HEK293 (cell line): ENCODE results near the gene DDR1.

Experiments
- CTCF ChIA-PET: fragments of 350-600 bp; formaldehyde crosslinking; extraction: SDS; loops from one replicate; lab custom pipeline; 2021; ENCODE audit warnings: antibody characterized with exemption; lab: Yijun Ruan, JAX
- POLR2A ChIA-PET: fragments of 300-600 bp; formaldehyde crosslinking; extraction: SDS; loops from one replicate; lab custom pipeline; 2020; ENCODE audit warnings: antibody characterized with exemption, inconsistent platforms; lab: Yijun Ruan, JAX
- H3K27ac ChIP-seq: fragments of 200-500 bp; sonication (Bioruptor generic); 2 replicates; pipeline ENCODE4 v1.5.1; 2014; ENCODE audit warnings: low read depth, low read length, control low read depth, inconsistent platforms; ENCODE audit errors: extremely low read depth
- H3K36me3 ChIP-seq, 2 experiments: fragments of 200-500 bp in 1 of 2; sonication (Bioruptor generic) in 1 of 2; 1 replicate in 1 of 2; 2 replicates in 1 of 2; pipeline ENCODE4 v1.5.1; 2014 to 2017; ENCODE audit warnings: inconsistent platforms in 2 of 2, low read length in 2 of 2; ENCODE audit not compliant: control insufficient read depth in 2 of 2, insufficient read depth in 1 of 2
- H3K4me1 ChIP-seq: fragments of 200-500 bp; sonication (Bioruptor generic); 2 replicates; pipeline ENCODE4 v1.5.1; 2014; ENCODE audit warnings: mild to moderate bottlenecking, low read length, inconsistent platforms; ENCODE audit not compliant: control insufficient read depth, insufficient read depth
- H3K4me3 ChIP-seq: 2 replicates; pipeline ENCODE4 v1.5.1; 2011; ENCODE audit warnings: low read depth, mild to moderate bottlenecking, control low read depth, low read length, moderate library complexity
- H3K9me3 ChIP-seq: fragments of 200-500 bp; sonication (Bioruptor generic); 2 replicates; pipeline ENCODE4 v1.5.1; 2014; ENCODE audit warnings: low read depth, low read length, inconsistent platforms; ENCODE audit not compliant: control insufficient read depth, insufficient read depth
- AEBP2 ChIP-seq: fragments of 450-650 bp; formaldehyde crosslinking; IDR thresholded peaks from 2 replicates; pipeline ENCODE4 v1.5.1; 2016; ENCODE audit warnings: missing biosample characterization, missing genetic modification characterization, borderline replicate concordance
- EGR2 ChIP-seq: fragments of 450-650 bp; formaldehyde crosslinking; IDR thresholded peaks from 2 replicates; pipeline ENCODE4 v1.5.1; 2016; ENCODE audit warnings: low read depth, missing biosample characterization, missing genetic modification characterization
- GLIS1 ChIP-seq: fragments of 450-650 bp; formaldehyde crosslinking; IDR thresholded peaks from 2 replicates; pipeline ENCODE4 v1.5.1; 2016; ENCODE audit warnings: missing biosample characterization, missing genetic modification characterization
- GLIS2 ChIP-seq: fragments of 450-650 bp; formaldehyde crosslinking; IDR thresholded peaks from 2 replicates; pipeline ENCODE4 v1.5.1; 2016; ENCODE audit warnings: missing biosample characterization, missing genetic modification characterization
- IKZF3 ChIP-seq: fragments of 450-650 bp; IDR thresholded peaks from 2 replicates; pipeline ENCODE4 v1.5.0; 2018; ENCODE audit warnings: missing biosample characterization, mild to moderate bottlenecking, missing genetic modification characterization, moderate library complexity
- PRDM1 ChIP-seq: fragments of 450-650 bp; formaldehyde crosslinking; IDR thresholded peaks from 2 replicates; pipeline ENCODE4; 2016; ENCODE audit warnings: missing biosample characterization, missing genetic modification characterization
- REST ChIP-seq: fragments of 450-650 bp; formaldehyde crosslinking; IDR thresholded peaks from 2 replicates; pipeline ENCODE4 v1.5.1; 2016; ENCODE audit warnings: missing biosample characterization, missing genetic modification characterization
- SP2 ChIP-seq: fragments of 450-650 bp; formaldehyde crosslinking; IDR thresholded peaks from 2 replicates; pipeline ENCODE4 v1.5.1; 2016; ENCODE audit warnings: missing biosample characterization, missing genetic modification characterization
- SP3 ChIP-seq: fragments of 450-650 bp; formaldehyde crosslinking; IDR thresholded peaks from 2 replicates; pipeline ENCODE4 v1.5.1; 2016; ENCODE audit warnings: missing biosample characterization, missing genetic modification characterization
- SP7 ChIP-seq: fragments of 450-650 bp; formaldehyde crosslinking; IDR thresholded peaks from 2 replicates; pipeline ENCODE4 v1.5.1; 2016; ENCODE audit warnings: missing biosample characterization, missing genetic modification characterization
- WT1 ChIP-seq: fragments of 450-650 bp; formaldehyde crosslinking; IDR thresholded peaks from 2 replicates; pipeline ENCODE4 v1.5.1; 2016; ENCODE audit warnings: missing biosample characterization, missing genetic modification characterization
- ZBTB1 ChIP-seq: fragments of 450-650 bp; formaldehyde crosslinking; IDR thresholded peaks from 2 replicates; pipeline ENCODE4 v1.5.1; 2016; ENCODE audit warnings: missing biosample characterization, missing genetic modification characterization
- ZBTB21 ChIP-seq: fragments of 450-650 bp; formaldehyde crosslinking; IDR thresholded peaks from 2 replicates; pipeline ENCODE4 v1.5.1; 2017; ENCODE audit warnings: missing biosample characterization, missing genetic modification characterization
- ZBTB26 ChIP-seq: fragments of 450-650 bp; formaldehyde crosslinking; optimal IDR thresholded peaks from 2 replicates; pipeline ENCODE3; 2016; ENCODE audit warnings: missing biosample characterization, mild to moderate bottlenecking, missing genetic modification characterization
- ZNF324 ChIP-seq: fragments of 450-650 bp; formaldehyde crosslinking; IDR thresholded peaks from 2 replicates; pipeline ENCODE4 v1.5.1; 2016; ENCODE audit warnings: missing biosample characterization, missing genetic modification characterization
- ZNF335 ChIP-seq: fragments of 450-650 bp; formaldehyde crosslinking; conservative IDR thresholded peaks from 2 replicates; pipeline ENCODE4 v1.5.1; 2016; ENCODE audit warnings: missing biosample characterization, missing genetic modification characterization
- ZNF501 ChIP-seq: fragments of 450-650 bp; formaldehyde crosslinking; IDR thresholded peaks from 2 replicates; pipeline ENCODE4 v1.5.1; 2016; ENCODE audit warnings: missing biosample characterization, missing genetic modification characterization
- ZNF561 ChIP-seq: fragments of 450-650 bp; IDR thresholded peaks from 2 replicates; pipeline ENCODE4 v1.5.1; 2018; ENCODE audit warnings: missing biosample characterization, missing genetic modification characterization, borderline replicate concordance
- ZXDB ChIP-seq: fragments of 450-650 bp; formaldehyde crosslinking; IDR thresholded peaks from 2 replicates; pipeline ENCODE4 v1.5.1; 2016; ENCODE audit warnings: missing biosample characterization, missing genetic modification characterization
- TF ChIP-seq, protein P1 (sequence below): fragments of 450-650 bp; formaldehyde crosslinking; IDR thresholded peaks from 2 replicates; pipeline ENCODE4 v1.5.1; 2016; ENCODE audit warnings: missing biosample characterization, missing genetic modification characterization
- TF ChIP-seq, protein P2 (sequence below): fragments of 450-650 bp; formaldehyde crosslinking; IDR thresholded peaks from 2 replicates; pipeline ENCODE4 v1.5.1; 2017; ENCODE audit warnings: missing biosample characterization, missing genetic modification characterization
- TF ChIP-seq, protein P3 (sequence below): fragments of 450-650 bp; formaldehyde crosslinking; IDR thresholded peaks from 2 replicates; pipeline ENCODE4 v1.5.1; 2016; ENCODE audit warnings: missing biosample characterization, missing genetic modification characterization

DDR1 gene

DNA sequence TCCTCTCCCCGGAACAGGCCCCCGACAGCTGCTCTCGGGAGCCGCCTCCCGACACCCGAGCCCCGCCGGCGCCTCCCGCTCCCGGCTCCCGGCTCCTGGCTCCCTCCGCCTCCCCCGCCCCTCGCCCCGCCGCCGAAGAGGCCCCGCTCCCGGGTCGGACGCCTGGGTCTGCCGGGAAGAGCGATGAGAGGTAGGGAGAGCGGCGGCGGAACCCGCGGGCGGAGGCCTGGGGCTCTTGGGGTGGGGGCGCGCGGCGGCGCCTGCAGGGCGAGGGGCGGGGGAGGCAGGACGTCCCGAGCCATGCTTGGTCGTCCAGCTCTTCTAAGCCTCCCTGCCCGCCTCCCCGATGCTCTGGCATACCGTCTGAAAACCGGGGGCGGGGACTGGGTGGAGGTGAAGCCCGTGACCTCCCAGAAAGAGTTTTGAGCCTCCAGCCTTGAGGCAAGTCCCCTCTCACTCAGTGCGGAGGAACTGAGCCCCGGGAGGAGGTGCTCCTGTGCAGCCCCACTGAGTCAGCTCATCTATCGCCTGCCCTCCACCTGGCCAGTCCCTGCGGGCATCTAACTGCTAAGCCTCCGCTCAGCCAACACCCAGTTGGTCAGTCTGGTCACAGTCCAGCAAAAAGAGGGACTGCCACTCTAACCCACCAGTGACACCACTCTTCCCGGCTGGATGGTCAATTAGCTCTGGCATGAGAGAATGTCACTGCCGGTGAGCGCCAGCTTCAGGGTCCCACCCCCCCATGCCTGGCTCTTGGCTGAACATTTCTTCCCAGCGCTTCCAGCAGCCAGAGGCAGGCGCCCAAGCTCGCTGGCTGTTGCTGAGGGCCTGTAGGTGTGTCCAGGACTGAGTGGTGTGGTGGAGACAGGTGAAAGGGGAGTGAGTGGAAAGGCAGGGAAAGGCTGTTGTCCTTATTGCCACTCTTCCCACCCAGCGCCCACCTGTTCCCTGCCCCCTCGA is 482 bp downstream of the DDR1 start:
- Histone ChIP-seq H3K4me1 (peaks cover 35% of the 10 kb centered on the region), H3K36me3 (peaks cover 0 to 13% of the 10 kb centered on the region in 2 experiments; a peak in 1 of 3 replicates), H3K4me3 (peak overlapping the region; percentile 47), H3K27ac (peak overlapping the region; percentile 69; the same call in 1 of the 2 replicates), H3K9me3 (no peaks in the 10 kb centered on the region)
- ChIA-PET POLR2A (interaction anchor here (0.5 to 2.9 kb wide), 20 partner anchors 11 to 270 kb away, joined by 3 to 24 read pairs (median 4); partner anchors contain the start of genes FLOT1, GTF2H4, IER3 and MDC1), CTCF (interaction anchor here (0.6 to 14.8 kb wide), 11 partner anchors 17 to 213 kb away, joined by 3 to 332 read pairs (median 3); no protein-coding TSS in a partner anchor)
- TF ChIP-seq AEBP2 (no peak), SP7 (tag by site-specific recombination) (peak; percentile 45), ZXDB (tag by site-specific recombination) (0 out of 2 replicates have a peak, but pooled peaks have one; percentile 1), ZNF324 (no peak; the same call in 1 of the 2 replicates), ZBTB1 (no peak), ZBTB26 (peak; percentile 18), ZNF561 (tag by site-specific recombination) (peak; percentile 53; the same call in 1 of the 2 replicates), GLIS2 (tag by site-specific recombination) (peak; percentile 75), PRDM1 (peak; percentile 56; the same call in 1 of the 2 replicates), SP3 (tag by site-specific recombination) (peak; percentile 37; the same call in 1 of the 2 replicates), WT1 (tag by site-specific recombination) (no peak), SP2 (tag by site-specific recombination) (0 out of 2 replicates have a peak, but pooled peaks have one; percentile 2), ZNF501 (0 out of 2 replicates have a peak, but pooled peaks have one; percentile 37), ZBTB21 (tag by site-specific recombination) (no peak), GLIS1 (tag by site-specific recombination) (peak; percentile 70), ZNF335 (tag by site-specific recombination) (peak; percentile 64), EGR2 (no peak), IKZF3 (peak; percentile 45), REST (tag by site-specific recombination) (no peak)
- TF ChIP-seq, protein P1, sequence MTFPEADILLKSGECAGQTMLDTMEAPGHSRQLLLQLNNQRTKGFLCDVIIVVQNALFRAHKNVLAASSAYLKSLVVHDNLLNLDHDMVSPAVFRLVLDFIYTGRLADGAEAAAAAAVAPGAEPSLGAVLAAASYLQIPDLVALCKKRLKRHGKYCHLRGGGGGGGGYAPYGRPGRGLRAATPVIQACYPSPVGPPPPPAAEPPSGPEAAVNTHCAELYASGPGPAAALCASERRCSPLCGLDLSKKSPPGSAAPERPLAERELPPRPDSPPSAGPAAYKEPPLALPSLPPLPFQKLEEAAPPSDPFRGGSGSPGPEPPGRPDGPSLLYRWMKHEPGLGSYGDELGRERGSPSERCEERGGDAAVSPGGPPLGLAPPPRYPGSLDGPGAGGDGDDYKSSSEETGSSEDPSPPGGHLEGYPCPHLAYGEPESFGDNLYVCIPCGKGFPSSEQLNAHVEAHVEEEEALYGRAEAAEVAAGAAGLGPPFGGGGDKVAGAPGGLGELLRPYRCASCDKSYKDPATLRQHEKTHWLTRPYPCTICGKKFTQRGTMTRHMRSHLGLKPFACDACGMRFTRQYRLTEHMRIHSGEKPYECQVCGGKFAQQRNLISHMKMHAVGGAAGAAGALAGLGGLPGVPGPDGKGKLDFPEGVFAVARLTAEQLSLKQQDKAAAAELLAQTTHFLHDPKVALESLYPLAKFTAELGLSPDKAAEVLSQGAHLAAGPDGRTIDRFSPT (tag by site-specific recombination): peak; percentile 67
- TF ChIP-seq, protein P2, sequence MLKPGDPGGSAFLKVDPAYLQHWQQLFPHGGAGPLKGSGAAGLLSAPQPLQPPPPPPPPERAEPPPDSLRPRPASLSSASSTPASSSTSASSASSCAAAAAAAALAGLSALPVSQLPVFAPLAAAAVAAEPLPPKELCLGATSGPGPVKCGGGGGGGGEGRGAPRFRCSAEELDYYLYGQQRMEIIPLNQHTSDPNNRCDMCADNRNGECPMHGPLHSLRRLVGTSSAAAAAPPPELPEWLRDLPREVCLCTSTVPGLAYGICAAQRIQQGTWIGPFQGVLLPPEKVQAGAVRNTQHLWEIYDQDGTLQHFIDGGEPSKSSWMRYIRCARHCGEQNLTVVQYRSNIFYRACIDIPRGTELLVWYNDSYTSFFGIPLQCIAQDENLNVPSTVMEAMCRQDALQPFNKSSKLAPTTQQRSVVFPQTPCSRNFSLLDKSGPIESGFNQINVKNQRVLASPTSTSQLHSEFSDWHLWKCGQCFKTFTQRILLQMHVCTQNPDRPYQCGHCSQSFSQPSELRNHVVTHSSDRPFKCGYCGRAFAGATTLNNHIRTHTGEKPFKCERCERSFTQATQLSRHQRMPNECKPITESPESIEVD (tag by site-specific recombination): no peak
- TF ChIP-seq, protein P3, sequence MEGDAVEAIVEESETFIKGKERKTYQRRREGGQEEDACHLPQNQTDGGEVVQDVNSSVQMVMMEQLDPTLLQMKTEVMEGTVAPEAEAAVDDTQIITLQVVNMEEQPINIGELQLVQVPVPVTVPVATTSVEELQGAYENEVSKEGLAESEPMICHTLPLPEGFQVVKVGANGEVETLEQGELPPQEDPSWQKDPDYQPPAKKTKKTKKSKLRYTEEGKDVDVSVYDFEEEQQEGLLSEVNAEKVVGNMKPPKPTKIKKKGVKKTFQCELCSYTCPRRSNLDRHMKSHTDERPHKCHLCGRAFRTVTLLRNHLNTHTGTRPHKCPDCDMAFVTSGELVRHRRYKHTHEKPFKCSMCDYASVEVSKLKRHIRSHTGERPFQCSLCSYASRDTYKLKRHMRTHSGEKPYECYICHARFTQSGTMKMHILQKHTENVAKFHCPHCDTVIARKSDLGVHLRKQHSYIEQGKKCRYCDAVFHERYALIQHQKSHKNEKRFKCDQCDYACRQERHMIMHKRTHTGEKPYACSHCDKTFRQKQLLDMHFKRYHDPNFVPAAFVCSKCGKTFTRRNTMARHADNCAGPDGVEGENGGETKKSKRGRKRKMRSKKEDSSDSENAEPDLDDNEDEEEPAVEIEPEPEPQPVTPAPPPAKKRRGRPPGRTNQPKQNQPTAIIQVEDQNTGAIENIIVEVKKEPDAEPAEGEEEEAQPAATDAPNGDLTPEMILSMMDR: peak; percentile 41; the same call in 1 of the 2 replicates
